Spinal cord (tissue), 10 donors: ENCODE measurements around the gene SMTN. TPM values are rescaled to one million over a fixed set of nuclear protein-coding genes. Genes with fewer than 3 reads are reported as not detected.
A peak's percentile ranks its signal among the peaks of the same experiment; 100 is the strongest.

Source experiments
- DNase-seq, 6 donors: peaks; one replicate each; pipeline versions ENCODE4 v3.0.0 to v3.0.0-alpha.2; 2013 to 2015; ENCODE audit warnings: low spot score in 6 of 6, low read depth in 4 of 6
- H3K27ac ChIP-seq: one replicate; pipeline ENCODE4 v1.5.1; 2013; ENCODE audit warnings: low read depth, low read length, control low read depth
- H3K27me3 ChIP-seq: one replicate; pipeline ENCODE4 v1.6.1; 2013; ENCODE audit warnings: low read length; ENCODE audit not compliant: control insufficient read depth, insufficient read depth
- H3K36me3 ChIP-seq: one replicate; pipeline ENCODE4 v1.6.1; 2013; ENCODE audit warnings: low read length; ENCODE audit not compliant: control insufficient read depth, insufficient read depth
- H3K4me1 ChIP-seq: one replicate; pipeline ENCODE4 v1.6.1; 2013; ENCODE audit warnings: low read length; ENCODE audit not compliant: control insufficient read depth, insufficient read depth
- H3K4me3 ChIP-seq: one replicate; pipeline ENCODE4 v1.5.1; 2013; ENCODE audit warnings: low read depth, low read length, control low read depth
- H3K9me3 ChIP-seq: one replicate; pipeline ENCODE4 v1.6.1; 2013; ENCODE audit warnings: low read length; ENCODE audit not compliant: control insufficient read depth, insufficient read depth
- WGBS: methylation state at CpG from one replicate; pipeline ENCODE4 v1.1.5; 2013; ENCODE audit warnings: missing lambda C conversion rate; ENCODE audit not compliant: insufficient coverage; 5-methylcytosine and 5-hydroxymethylcytosine counted together
- polyA plus RNA-seq, 2 donors: library from polyadenylated mRNA; unstranded; fragments of 120-200 nt; gene quantifications; one replicate each; pipeline ENCODE4 v1.2.1, GENCODE V29; 2013; ENCODE audit not compliant: insufficient read length in 2 of 2
- total RNA-seq, 2 donors: library from RNA; depleted of rRNA in 1 of 2; stranded (reverse); fragments of 120-200 nt in 1 of 2; fragments of >200 nt in 1 of 2; gene quantifications; one replicate each; pipeline versions ENCODE4 v1.2.3 to v1.2.4, GENCODE V29; 2013 to 2014
- donor health status: healthy.

The SMTN gene
- total and polyA plus RNA-seq, 4 donors: 26.1 to 61.0 (median 41.7) TPM

- no peak for DNase-seq
- H3K27me3 ChIP-seq: no peaks in the 10 kb centered on the region
- H3K4me1 ChIP-seq: peaks cover under 1% of the 10 kb centered on the region
- no peak overlapping the region for H3K27ac ChIP-seq
- peaks cover 16% of the 10 kb centered on the region for H3K36me3 ChIP-seq
- no peaks in the 10 kb centered on the region for H3K9me3 ChIP-seq
- WGBS: no CpG with 5 or more reads among the region's 4 CpGs
- H3K4me3 ChIP-seq: no peak overlapping the region
Observed at GRCh38 chr22:31134688-31135087, 53.6 kb downstream of the SMTN start.

DNA sequence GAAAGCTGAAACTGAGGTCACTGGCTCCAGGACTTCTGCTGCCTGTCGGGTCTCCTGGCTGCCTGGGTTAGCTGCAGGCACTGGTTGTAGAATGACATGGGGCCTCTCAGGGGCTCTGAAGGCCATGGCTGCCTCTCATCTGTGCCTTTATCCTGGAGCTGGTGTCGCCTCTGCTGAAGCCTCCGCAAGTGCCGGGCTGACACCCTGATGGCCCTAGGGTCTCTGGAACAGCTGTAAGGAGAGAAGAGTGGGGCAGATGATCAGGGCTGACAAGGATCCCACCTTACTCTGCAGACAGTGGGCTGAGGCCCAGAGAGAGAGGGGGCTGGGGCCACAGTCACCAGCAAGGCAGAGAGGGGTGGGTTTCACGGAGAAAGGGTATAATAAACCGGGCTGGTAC lies 54.6 kb downstream of the SMTN start:
- no peak for DNase-seq
- Histone ChIP-seq H3K36me3 (peaks cover 16% of the 10 kb centered on the region), H3K4me3 (no peak overlapping the region), H3K27me3 (no peaks in the 10 kb centered on the region), H3K4me1 (peaks cover 11% of the 10 kb centered on the region), H3K27ac (no peak overlapping the region), H3K9me3 (no peaks in the 10 kb centered on the region)
- 97% methylated on average over 6 of the region's 6 CpGs for WGBS

- H3K4me1 ChIP-seq: peaks cover 14% of the 10 kb centered on the region
- no peak overlapping the region for H3K27ac ChIP-seq
- no peaks in the 10 kb centered on the region for H3K27me3 ChIP-seq
- H3K9me3 ChIP-seq: no peaks in the 10 kb centered on the region
- peaks cover 16% of the 10 kb centered on the region for H3K36me3 ChIP-seq
- no peak for DNase-seq
- H3K4me3 ChIP-seq: no peak overlapping the region
- WGBS: 97% methylated on average over 8 of the region's 9 CpGs
Observed at GRCh38 chr22:31136155-31136554, 55.0 kb downstream of the SMTN start.

DNA sequence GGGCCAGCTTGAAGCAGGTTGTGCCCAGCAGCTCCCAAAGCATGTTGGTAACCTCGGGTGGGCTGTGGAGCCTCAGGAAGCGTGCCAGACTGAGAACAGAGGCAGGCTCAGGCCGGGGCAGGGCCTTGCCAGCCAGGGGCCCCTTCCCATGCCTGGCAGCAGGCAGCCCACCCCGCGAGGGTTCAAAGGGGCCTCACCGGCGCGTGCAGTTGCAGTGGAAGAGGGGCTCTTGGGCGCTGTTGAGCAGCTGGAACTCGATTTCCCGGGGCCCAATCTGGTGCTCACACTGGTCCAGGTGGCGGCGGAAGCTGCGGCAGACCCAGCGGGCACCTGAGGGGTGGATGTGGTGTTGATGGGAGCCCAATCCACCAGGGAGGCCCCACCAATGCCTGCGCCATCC lies 55.6 kb downstream of the SMTN start:
- 90% methylated on average over 15 of the region's 16 CpGs for WGBS
- no peak overlapping the region for H3K4me3 ChIP-seq
- H3K36me3 ChIP-seq: peaks cover 16% of the 10 kb centered on the region
- no peak overlapping the region for H3K27ac ChIP-seq
- H3K9me3 ChIP-seq: no peaks in the 10 kb centered on the region
- H3K4me1 ChIP-seq: peaks cover 14% of the 10 kb centered on the region
- no peak for DNase-seq
- no peaks in the 10 kb centered on the region for H3K27me3 ChIP-seq

- no peak overlapping the region for H3K4me3 ChIP-seq
- DNase-seq: no peak
- no peaks in the 10 kb centered on the region for H3K9me3 ChIP-seq
- peaks cover 16% of the 10 kb centered on the region for H3K36me3 ChIP-seq
- peaks cover 14% of the 10 kb centered on the region for H3K4me1 ChIP-seq
- H3K27ac ChIP-seq: no peak overlapping the region
- 88% methylated on average over 8 of the region's 10 CpGs for WGBS
- no peaks in the 10 kb centered on the region for H3K27me3 ChIP-seq
Observed at GRCh38 chr22:31137721-31138120, 56.6 kb downstream of the SMTN start.

GRCh38 chr22:31138126-31138525 lies 57.0 kb downstream of the SMTN start:
- H3K9me3 ChIP-seq: no peaks in the 10 kb centered on the region
- H3K4me3 ChIP-seq: no peak overlapping the region
- peaks cover 13% of the 10 kb centered on the region for H3K36me3 ChIP-seq
- DNase-seq: no peak
- 80% methylated on average over 10 of the region's 10 CpGs for WGBS
- no peaks in the 10 kb centered on the region for H3K27me3 ChIP-seq
- H3K4me1 ChIP-seq: peaks cover 18% of the 10 kb centered on the region
- H3K27ac ChIP-seq: no peak overlapping the region

DNA sequence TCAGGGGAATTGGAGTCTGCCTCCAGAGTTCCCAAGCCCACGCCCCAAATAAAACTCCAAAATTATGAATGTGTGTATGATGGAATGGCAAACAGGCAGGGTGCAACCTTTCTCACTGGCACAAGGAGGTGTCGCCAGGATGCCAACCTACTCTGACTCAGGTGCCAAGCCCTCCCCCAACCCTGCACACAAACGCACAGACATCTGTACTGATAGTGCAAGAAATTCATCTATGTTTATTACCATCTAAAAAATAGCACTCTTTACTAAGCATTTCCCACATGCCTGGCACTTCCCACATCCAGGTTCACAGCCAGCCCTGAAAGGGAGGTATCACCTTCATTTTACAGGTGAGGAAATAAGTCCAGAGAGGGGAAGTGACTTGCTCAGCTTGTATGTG lies 57.9 kb downstream of the SMTN start:
- Histone ChIP-seq H3K36me3 (peaks cover 8% of the 10 kb centered on the region), H3K4me3 (no peak overlapping the region), H3K27ac (no peak overlapping the region), H3K9me3 (no peaks in the 10 kb centered on the region), H3K27me3 (no peaks in the 10 kb centered on the region), H3K4me1 (peaks cover 23% of the 10 kb centered on the region)
- no peak for DNase-seq
- WGBS: 100% methylated on average over 1 of the region's 3 CpGs

DNA sequence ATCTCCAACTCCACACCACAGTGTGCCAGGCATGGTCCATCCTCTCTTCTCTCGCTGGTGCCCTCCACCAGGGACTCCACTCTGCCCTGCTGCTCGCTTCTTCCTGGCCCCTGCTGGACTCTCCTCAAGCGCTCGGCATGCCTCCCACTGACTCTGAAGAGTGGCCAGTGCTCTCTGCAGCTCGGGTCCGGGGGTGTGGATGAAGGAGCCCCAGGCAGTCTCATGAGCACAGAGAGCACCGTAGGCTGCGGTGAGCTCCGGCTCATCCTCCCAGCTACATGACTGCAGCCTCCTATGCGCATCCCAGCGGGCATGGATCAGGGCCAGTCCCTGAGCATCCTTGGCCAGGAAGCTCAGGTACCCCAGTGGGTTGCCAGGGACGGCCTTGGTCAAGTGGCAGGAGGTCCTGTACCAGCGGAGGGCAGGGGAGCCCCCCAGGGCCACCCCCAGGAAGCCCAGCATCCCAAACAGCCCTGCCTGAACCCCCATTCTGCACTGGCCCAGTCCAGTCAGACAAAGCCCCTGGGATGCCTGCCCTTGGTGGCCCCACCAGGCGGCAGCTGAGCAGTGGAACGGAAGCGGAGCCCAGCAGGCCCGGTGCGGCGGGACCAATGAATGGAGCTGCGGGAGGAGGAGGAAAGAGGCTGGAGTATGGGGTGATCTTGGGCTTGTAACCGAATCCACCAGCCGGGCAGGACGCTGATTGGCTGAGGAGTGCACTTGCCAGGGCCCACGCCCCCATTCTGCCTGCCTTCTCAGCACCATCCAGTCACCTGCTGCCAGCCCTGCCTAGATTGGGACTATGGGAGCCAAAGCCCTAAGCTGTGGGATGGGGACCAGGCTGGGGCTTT lies 59.0 kb downstream of the SMTN start, which contains the start of gene PLA2G3:
Gene PLA2G3, minus strand, starts transcription at position 643 of the 851 bp plus-strand sequence. Its CDS starts 154 bp downstream, at position 489.
- peak in 2 of 6 donors; percentile 41 to 53 for DNase-seq
- Histone ChIP-seq H3K27ac (no peak within 1 kb of the TSS), H3K4me1 (peaks cover 23% of the 10 kb centered on the region), H3K4me3 (no peak within 1 kb of the TSS), H3K27me3 (no peaks in the 10 kb centered on the region), H3K36me3 (peaks cover 5% of the 10 kb centered on the region), H3K9me3 (no peaks in the 10 kb centered on the region)
- WGBS: 20% methylated on average over 23 of the region's 24 CpGs

- WGBS: 94% methylated on average over 4 of the region's 5 CpGs
Observed at GRCh38 chr22:31140746-31141145, 59.6 kb downstream of the SMTN start.

GRCh38 chr22:31141551-31141950 lies 60.4 kb downstream of the SMTN start:
- peaks cover 5% of the 10 kb centered on the region for H3K36me3 ChIP-seq
- no peak overlapping the region for H3K27ac ChIP-seq
- peaks cover 23% of the 10 kb centered on the region for H3K4me1 ChIP-seq
- no peak for DNase-seq
- no peaks in the 10 kb centered on the region for H3K27me3 ChIP-seq
- 100% methylated on average over 1 of the region's 2 CpGs for WGBS
- no peak overlapping the region for H3K4me3 ChIP-seq
- H3K9me3 ChIP-seq: no peaks in the 10 kb centered on the region

More at GRCh38 chr22:31140746-31141145, 59.6 kb downstream of the SMTN start:
- Histone ChIP-seq H3K9me3 (no peaks in the 10 kb centered on the region), H3K36me3 (peaks cover 5% of the 10 kb centered on the region), H3K27me3 (no peaks in the 10 kb centered on the region), H3K27ac (no peak overlapping the region), H3K4me3 (no peak overlapping the region), H3K4me1 (peaks cover 23% of the 10 kb centered on the region)
- no peak for DNase-seq
